HG02798 (cell line): ENCODE data around the gene MAP1LC3C.

Experiments used
- ATAC-seq: cut with Tn5 transposase; IDR thresholded peaks from one replicate; pipeline ENCODE4 v1.9.1; 2021; ENCODE audit warnings: mild to moderate bottlenecking; ENCODE audit not compliant: unreplicated experiment, poor library complexity

The MAP1LC3C gene

GRCh38 chr1:241999026-241999425, at the start of gene MAP1LC3C:
TSS of gene MAP1LC3C (minus strand) at chr1:241999098. CDS start at chr1:241999008, 90 bp downstream.
- no peak for ATAC-seq

DNA sequence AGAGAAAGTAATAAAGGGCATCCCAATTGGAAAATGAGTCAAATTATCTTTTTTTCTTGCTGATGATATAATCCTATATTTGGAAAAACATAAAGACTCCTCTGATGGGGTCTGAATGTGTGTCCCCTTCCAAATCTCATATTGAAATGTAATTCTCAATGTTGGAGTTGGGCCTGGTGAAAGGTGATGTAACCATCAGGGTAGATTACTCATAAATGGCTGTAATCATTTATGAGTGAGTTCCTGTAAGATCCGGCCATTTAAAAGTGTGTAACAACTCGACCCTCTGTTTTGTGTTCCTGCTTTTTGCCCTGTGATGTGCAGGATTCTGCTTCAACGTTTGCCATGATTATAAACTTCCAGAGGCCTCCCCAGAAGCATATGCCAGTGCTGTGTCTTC, 44.3 kb upstream of the MAP1LC3C start:
- no peak for ATAC-seq

DNA sequence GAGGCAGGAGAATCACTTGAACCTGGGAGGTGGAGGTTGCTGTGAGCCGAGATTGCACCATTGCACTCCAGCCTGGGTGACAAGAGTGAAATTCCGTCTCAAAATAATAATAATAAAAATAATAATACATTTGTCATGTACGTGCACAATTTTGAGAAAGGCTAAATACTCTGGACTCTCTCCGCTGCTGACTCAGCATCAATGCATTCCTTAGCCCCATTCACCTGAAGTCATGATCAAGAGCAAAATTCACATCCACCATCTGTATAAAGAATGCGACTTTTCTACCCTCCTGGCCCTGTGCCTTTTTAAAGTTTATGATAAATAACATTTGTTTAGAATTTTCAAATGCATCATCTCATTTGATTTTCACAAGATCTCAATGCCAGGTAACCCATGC, 35.5 kb upstream of the MAP1LC3C start:
- ATAC-seq, result no peak

- no peak for ATAC-seq
Observed at GRCh38 chr1:242033447-242033846, 34.5 kb upstream of the MAP1LC3C start.

DNA sequence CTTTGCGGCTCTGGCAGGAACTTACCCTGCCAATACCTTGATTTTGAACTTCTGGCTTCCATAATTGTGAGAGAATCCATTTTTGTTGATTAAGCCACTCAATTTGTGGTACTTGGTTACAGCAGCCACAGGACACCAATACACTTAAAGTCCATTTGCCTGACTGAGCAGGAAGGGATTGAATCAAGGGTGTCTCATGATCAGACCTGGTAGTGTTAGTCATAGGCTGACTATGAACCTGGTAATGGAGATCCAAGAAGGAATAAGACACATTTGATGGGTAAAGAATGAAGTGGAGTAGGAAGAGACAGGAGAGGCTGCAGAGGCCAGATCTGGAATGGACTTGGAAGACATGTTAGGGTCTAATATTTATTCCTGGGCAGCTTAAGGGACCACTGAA, 31.2 kb upstream of the MAP1LC3C start:
- no peak for ATAC-seq

GRCh38 chr1:242025681-242026080, 26.8 kb upstream of the MAP1LC3C start:
- ATAC-seq, result no peak

- ATAC-seq, result no peak
Observed at GRCh38 chr1:242023805-242024204, 24.9 kb upstream of the MAP1LC3C start.

DNA sequence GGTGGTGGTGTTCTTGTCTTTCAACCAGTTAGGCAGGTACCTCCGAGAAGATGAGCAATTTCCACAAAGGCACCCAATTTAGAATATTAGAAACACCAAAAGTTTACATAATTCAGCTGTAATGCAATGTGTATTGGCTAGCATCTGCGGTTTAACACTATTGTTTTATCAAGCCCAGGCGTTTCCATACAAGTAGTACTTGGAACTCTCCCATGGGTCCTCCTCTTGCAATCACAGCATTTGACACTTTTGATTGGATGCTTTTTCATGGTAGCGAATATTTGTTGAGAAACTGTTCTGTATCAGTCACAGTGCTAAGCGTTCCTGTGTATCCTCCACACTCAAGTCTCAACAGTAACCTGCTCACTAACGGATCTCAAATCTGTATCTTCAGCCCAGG, 20.1 kb upstream of the MAP1LC3C start:
- ATAC-seq, result no peak

GRCh38 chr1:242017580-242018233, 18.8 kb upstream of the MAP1LC3C start:
- ATAC-seq, result peak; percentile 80

DNA sequence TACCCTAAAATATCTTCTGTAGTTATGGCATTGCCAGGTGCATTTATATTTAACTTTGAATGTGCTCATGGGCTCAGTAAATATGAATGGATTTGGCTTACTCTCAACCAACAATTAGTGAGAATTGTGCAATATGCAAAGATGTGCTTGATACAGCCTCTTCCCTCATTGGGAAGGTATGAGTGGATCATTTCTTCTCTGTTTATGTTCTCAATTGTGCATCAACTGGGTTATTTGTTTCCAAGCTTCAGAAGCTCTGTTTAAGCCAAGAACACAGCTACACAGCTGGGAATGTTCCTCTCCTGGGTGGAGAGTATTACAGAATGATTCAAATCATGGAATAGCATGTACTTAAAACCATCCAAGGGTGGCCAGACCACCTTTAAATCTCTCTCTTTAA, 17.6 kb upstream of the MAP1LC3C start:
- ATAC-seq, result no peak

DNA sequence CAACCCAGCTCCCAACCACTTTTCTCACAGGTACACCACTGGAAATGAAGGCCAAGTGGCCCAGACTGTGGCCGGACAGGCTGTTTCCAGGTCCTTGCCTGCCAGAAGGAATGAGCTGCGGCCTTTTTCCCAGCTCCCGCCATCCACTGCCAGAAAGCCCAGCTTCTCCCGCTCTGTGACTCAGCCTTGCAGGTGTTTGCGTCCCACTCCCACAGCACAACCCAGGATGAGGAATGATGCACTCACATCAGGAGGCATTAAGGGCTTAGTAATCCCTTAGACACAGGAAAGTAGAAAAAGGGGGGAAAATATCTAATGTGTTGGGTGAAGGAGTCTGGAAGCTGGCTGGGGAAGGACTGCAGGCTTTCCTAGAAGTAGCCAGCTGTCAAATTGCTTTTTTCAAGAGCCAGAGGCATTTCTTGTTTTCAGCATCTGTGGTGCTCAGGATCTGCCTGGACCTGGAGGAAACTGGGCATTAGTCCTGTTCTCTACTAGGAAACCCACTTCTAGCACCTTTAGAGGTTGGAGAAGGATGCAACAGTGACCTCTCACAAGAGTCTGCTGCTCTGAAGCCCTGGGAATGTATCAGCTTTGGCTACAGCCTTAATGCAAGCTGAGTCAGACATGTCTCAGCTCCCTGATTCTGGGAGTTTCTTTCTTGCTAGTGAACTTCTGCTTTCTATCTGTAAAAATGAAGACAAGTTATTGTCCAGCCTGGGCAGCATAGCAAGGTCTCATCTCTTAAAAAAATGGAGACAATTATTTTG, 13.2 kb upstream of the MAP1LC3C start:
- ATAC-seq, result no peak

GRCh38 chr1:242008826-242009495, 10.1 kb upstream of the MAP1LC3C start:
- no peak for ATAC-seq

GRCh38 chr1:242006976-242007375, 8.1 kb upstream of the MAP1LC3C start:
- no peak for ATAC-seq

- no peak for ATAC-seq
Observed at GRCh38 chr1:242005866-242006535, 7.1 kb upstream of the MAP1LC3C start.

DNA sequence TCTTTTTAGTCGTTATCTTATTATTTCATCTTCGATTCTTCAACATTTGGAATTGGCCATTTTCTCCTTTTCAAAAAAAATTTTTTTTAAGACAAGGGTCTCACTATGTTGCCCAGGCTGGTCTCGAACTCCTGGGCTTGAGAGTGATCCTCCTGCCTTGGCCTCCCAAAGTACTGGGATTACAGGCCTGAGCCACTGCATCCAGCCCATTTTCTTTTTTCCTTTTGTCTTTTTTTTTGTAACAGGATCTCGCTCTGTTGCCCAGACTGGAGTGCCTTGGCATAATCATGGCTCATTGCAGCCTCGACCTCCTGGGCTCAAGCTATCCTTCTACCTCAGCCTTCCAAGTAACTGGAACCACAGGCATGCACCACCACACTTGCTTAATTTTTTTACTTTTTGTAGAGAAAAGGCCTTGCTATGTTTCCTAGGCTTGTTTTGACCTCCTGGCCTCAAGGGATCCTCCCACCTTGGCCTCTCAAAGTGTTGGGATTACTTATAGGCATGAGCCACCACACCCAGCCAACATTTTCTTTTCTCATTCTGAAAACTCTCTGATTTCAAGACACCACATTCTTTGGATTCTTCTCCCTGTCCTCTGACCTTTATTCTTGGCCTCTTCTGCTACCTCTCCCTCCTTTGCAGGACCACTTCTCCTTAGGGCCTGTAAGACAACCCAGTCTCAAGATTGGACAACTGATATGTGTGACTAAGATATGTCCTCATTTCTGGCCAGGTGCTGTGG, 6.0 kb upstream of the MAP1LC3C start:
- ATAC-seq, result no peak

GRCh38 chr1:242002510-242002909, 3.6 kb upstream of the MAP1LC3C start:
- ATAC-seq, result no peak

- no peak for ATAC-seq
Observed at GRCh38 chr1:242002072-242002471, 3.2 kb upstream of the MAP1LC3C start.

- no peak for ATAC-seq
Observed at GRCh38 chr1:242000434-242000833, 1.5 kb upstream of the MAP1LC3C start.

DNA sequence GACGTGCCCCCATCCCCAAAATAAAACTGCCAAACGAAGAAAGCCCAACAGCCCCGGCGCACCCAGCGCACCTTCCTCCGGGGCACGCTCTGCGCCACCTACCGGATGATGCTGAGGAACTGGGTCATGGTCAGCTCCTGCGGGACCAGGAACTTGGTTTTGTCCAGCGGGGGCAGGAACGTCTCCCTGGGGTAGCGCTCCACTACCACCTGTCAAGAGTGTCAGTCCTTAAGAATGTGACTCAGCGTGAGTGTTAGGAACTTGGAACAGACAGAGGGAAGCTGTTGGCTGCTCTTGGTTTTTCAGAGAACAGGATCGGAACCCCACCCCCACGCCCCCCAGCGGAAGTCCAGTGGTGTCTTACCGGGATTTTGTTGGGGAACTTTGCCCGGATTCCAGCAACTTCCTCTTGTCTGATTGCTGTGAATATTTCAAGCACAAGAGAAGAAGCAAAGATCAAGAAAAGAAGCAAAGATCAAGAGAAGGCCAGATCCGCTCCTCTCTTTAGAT, 431 bp downstream of the MAP1LC3C start:
- peak; percentile 80 for ATAC-seq

DNA sequence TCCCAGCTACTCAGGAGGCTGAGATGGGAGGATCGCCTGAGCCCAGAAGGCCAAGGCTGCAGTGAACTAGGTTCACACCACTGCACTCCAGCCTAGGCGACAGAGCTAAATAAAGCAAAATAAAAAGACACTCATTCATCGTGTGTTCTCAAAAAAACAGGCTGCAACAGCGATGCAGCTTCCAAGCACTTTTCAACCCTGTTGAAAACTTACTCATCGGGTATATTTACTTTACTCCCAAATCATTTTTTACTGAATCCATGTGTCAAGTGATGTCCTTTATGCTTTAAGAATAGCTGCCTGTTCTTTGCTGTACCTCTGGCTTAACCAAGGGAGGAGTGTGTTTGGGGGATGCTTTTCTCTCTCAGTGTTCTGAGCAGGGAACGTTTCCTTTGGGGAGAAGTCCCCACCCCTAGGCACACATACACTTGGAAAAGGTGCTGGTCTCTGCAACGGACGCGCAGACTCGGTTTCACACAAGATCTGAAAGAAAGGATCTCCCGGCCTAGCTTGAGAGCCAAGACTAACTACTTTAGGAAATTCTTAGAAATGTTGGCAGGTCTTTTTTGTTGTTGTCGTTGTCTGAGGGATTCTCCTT, 1.4 kb downstream of the MAP1LC3C start:
- no peak for ATAC-seq
